BE2C (cell line): Measurements from ENCODE around the gene KCNH4.

ENCODE experiments used
- DNase-seq: peaks from one replicate; pipeline ENCODE4 v3.0.0-alpha.2; 2020
- H3K27me3 ChIP-seq: fragments of 250-450 bp; sonication (Bioruptor Pico); 2 replicates; pipeline ENCODE4 v1.5.1; 2020; ENCODE audit warnings: mild to moderate bottlenecking
- H3K36me3 ChIP-seq: fragments of 250-450 bp; sonication (Bioruptor Pico); 2 replicates; pipeline ENCODE4 v1.5.1; 2020; ENCODE audit warnings: mild to moderate bottlenecking
- H3K4me1 ChIP-seq: fragments of 250-450 bp; sonication (Bioruptor Pico); 2 replicates; pipeline ENCODE4 v1.5.1; 2020
- H3K4me3 ChIP-seq: 2 replicates; pipeline ENCODE4 v1.5.1; 2011; ENCODE audit warnings: low read depth, low read length
- H3K9me3 ChIP-seq: fragments of 250-450 bp; sonication (Bioruptor Pico); 2 replicates; pipeline ENCODE4 v1.5.1; 2020
- TF ChIP-seq, protein P1 (sequence below): IDR thresholded peaks from 2 replicates; pipeline ENCODE4 v1.5.1; 2012; ENCODE audit warnings: mild to moderate bottlenecking, low read depth, low read length

The KCNH4 gene

GRCh38 chr17:42180411-42180921 lies 476 bp downstream of the KCNH4 start:
- H3K9me3 ChIP-seq, result no peaks in the 10 kb centered on the region
- DNase-seq, result peak; percentile 34
- peak overlapping the region; percentile 79 for H3K4me3 ChIP-seq
- TF ChIP-seq, protein P1, sequence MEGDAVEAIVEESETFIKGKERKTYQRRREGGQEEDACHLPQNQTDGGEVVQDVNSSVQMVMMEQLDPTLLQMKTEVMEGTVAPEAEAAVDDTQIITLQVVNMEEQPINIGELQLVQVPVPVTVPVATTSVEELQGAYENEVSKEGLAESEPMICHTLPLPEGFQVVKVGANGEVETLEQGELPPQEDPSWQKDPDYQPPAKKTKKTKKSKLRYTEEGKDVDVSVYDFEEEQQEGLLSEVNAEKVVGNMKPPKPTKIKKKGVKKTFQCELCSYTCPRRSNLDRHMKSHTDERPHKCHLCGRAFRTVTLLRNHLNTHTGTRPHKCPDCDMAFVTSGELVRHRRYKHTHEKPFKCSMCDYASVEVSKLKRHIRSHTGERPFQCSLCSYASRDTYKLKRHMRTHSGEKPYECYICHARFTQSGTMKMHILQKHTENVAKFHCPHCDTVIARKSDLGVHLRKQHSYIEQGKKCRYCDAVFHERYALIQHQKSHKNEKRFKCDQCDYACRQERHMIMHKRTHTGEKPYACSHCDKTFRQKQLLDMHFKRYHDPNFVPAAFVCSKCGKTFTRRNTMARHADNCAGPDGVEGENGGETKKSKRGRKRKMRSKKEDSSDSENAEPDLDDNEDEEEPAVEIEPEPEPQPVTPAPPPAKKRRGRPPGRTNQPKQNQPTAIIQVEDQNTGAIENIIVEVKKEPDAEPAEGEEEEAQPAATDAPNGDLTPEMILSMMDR, result no peak
- H3K36me3 ChIP-seq, result peaks cover 4% of the 10 kb centered on the region
- H3K27me3 ChIP-seq, result no peaks in the 10 kb centered on the region
- no peaks in the 10 kb centered on the region for H3K4me1 ChIP-seq

DNA sequence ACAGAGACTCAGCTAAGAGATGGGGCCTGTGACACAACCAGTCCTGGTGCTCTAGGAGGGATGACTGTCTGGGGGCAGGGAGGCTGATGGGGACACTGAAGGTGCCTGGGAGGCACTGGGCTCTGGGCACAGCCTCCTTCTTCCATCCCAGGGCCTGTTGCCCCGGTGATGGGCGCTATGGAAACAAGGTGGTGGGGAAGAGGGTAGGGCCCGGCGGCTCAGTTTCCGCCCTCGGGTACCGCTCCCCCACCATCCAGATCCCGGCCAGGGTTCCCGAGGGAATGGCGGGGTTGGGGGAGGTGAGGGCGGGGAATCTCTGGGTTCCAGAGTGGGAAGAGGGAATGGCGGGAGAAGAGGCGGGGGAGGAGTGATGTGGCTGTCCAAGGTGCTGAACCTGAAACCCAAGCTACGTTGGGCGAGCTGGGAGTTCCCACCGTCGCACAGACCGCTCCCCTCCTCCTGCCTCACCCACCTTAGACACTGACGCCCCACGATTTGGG lies 981 bp downstream of the KCNH4 start:
- Histone ChIP-seq H3K36me3 (peaks cover 7% of the 10 kb centered on the region), H3K4me3 (peak overlapping the region; percentile 79), H3K9me3 (no peaks in the 10 kb centered on the region), H3K4me1 (no peaks in the 10 kb centered on the region), H3K27me3 (no peaks in the 10 kb centered on the region)
- TF ChIP-seq, protein P1, result no peak
- peak; percentile 81 for DNase-seq

- DNase-seq, result no peak
Measured at GRCh38 chr17:42179335-42179734, 1.6 kb downstream of the KCNH4 start.

GRCh38 chr17:42178817-42179216 lies 2.1 kb downstream of the KCNH4 start:
- Histone ChIP-seq H3K27me3 (no peaks in the 10 kb centered on the region), H3K4me3 (no peak overlapping the region), H3K36me3 (peaks cover 10% of the 10 kb centered on the region), H3K9me3 (no peaks in the 10 kb centered on the region), H3K4me1 (no peaks in the 10 kb centered on the region)
- DNase-seq, result no peak
- TF ChIP-seq, protein P1, result no peak

More at GRCh38 chr17:42179335-42179734, 1.6 kb downstream of the KCNH4 start:
- Histone ChIP-seq H3K27me3 (no peaks in the 10 kb centered on the region), H3K4me3 (no peak overlapping the region), H3K9me3 (no peaks in the 10 kb centered on the region), H3K36me3 (peaks cover 10% of the 10 kb centered on the region), H3K4me1 (no peaks in the 10 kb centered on the region)
- TF ChIP-seq, protein P1, result no peak

DNA sequence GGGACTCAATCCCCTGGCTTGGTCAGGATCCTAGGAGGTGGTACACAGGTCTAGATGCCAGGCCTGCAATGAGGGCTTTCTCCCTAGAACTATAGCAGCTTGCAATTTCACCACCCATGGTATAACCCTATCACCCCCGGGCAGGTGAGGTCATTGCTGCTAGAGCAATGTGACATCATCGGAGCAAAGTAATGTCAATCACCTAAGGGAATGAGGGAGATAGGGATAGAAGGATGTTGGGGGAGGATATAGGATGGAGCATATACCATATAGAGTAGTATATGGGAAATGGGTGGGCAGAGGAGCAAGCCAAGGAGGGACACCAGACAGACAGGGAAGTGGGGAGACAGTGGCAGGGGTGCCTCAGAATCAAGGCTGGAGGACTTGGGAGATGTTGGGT lies 3.3 kb downstream of the KCNH4 start:
- no peaks in the 10 kb centered on the region for H3K9me3 ChIP-seq
- no peaks in the 10 kb centered on the region for H3K27me3 ChIP-seq
- no peaks in the 10 kb centered on the region for H3K4me1 ChIP-seq
- no peak for DNase-seq
- H3K36me3 ChIP-seq, result peaks cover 12% of the 10 kb centered on the region
- TF ChIP-seq, protein P1, result no peak
- H3K4me3 ChIP-seq, result no peak overlapping the region

DNA sequence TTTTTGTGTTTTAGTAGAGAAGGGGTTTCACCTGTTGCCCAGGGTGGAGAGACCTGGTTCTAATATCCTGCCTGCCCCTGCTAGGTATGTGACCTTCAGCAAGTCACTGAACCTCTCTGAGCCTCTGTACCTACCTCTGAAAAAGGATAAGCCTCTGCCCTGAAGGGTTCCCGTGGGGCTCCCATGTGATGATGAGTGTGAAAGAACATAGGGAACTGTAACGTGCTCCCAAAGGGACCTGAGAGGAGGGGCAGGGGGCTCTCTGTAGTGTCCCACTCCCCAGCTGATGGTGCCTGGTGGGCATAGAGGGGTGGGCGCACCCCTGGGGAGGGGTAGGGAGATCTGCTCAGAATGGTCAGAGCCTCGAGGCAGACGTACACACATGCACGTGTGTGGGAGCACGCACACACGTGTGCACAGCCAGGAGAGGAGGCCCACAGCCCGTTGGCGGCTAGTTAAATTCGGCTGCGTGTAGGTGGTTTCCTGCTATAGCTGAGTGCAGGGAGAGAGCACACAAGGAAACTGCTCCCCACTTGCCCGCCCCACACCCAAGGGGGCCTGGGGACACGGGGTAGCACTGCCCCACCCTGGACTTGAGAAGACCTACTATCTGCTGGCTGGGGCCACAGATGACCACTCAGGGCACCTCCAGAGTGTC lies 6.7 kb downstream of the KCNH4 start:
- TF ChIP-seq, protein P1, result no peak
- no peaks in the 10 kb centered on the region for H3K9me3 ChIP-seq
- no peak overlapping the region for H3K4me3 ChIP-seq
- no peak for DNase-seq
- peaks cover 19% of the 10 kb centered on the region for H3K36me3 ChIP-seq
- H3K4me1 ChIP-seq, result no peaks in the 10 kb centered on the region
- H3K27me3 ChIP-seq, result no peaks in the 10 kb centered on the region
